Measurements from ENCODE around the gene NRAP.

Gene NRAP

GRCh38 chr10:113663908-113664307 is at the start of gene NRAP:
Gene NRAP, minus strand, starts transcription at chr10:113664041. Its CDS starts 159 bp downstream, at chr10:113663882.
- DNase-seq (ENCODE audit: low spot score): no peak

GRCh38 chr10:113713640-113713982 is 49.8 kb upstream of the NRAP start:
- no peak for DNase-seq (ENCODE audit: low spot score)

GRCh38 chr10:113712755-113713639 is 49.2 kb upstream of the NRAP start:
- DNase-seq (ENCODE audit: low spot score): no peak

- no peak for DNase-seq (ENCODE audit: low spot score)
Observed at GRCh38 chr10:113712024-113712423, 48.2 kb upstream of the NRAP start.

GRCh38 chr10:113711142-113711541 is 47.3 kb upstream of the NRAP start:
- no peak for DNase-seq (ENCODE audit: low spot score)

- DNase-seq (ENCODE audit: low spot score): no peak
Observed at GRCh38 chr10:113709221-113709838, 45.5 kb upstream of the NRAP start.

GRCh38 chr10:113708640-113709039 is 44.8 kb upstream of the NRAP start:
- no peak for DNase-seq (ENCODE audit: low spot score)

- no peak for DNase-seq (ENCODE audit: low spot score)
Observed at GRCh38 chr10:113706623-113707022, 42.8 kb upstream of the NRAP start.

- no peak for DNase-seq (ENCODE audit: low spot score)
Observed at GRCh38 chr10:113705344-113705652, 41.5 kb upstream of the NRAP start.

- peak; percentile 36 for DNase-seq (ENCODE audit: low spot score)
Observed at GRCh38 chr10:113704637-113705343, 40.9 kb upstream of the NRAP start.

GRCh38 chr10:113697595-113697994 is 33.8 kb upstream of the NRAP start:
- DNase-seq (ENCODE audit: low spot score): no peak

- DNase-seq (ENCODE audit: low spot score): no peak
Observed at GRCh38 chr10:113695691-113696090, 31.9 kb upstream of the NRAP start.

GRCh38 chr10:113693348-113693747 is 29.5 kb upstream of the NRAP start:
- no peak for DNase-seq (ENCODE audit: low spot score)

- DNase-seq (ENCODE audit: low spot score): no peak
Observed at GRCh38 chr10:113692271-113692670, 28.4 kb upstream of the NRAP start.

GRCh38 chr10:113691381-113691780 is 27.5 kb upstream of the NRAP start:
- no peak for DNase-seq (ENCODE audit: low spot score)

GRCh38 chr10:113690749-113691148 is 26.9 kb upstream of the NRAP start:
- DNase-seq (ENCODE audit: low spot score): no peak

GRCh38 chr10:113689574-113689973 is 25.7 kb upstream of the NRAP start:
- DNase-seq (ENCODE audit: low spot score): no peak

- no peak for DNase-seq (ENCODE audit: low spot score)
Observed at GRCh38 chr10:113689057-113689456, 25.2 kb upstream of the NRAP start.

- DNase-seq (ENCODE audit: low spot score): no peak
Observed at GRCh38 chr10:113687037-113687436, 23.2 kb upstream of the NRAP start.

GRCh38 chr10:113686028-113686427 is 22.2 kb upstream of the NRAP start:
- DNase-seq (ENCODE audit: low spot score): no peak

- no peak for DNase-seq (ENCODE audit: low spot score)
Observed at GRCh38 chr10:113683300-113683699, 19.5 kb upstream of the NRAP start.

GRCh38 chr10:113681533-113682470 is 18.0 kb upstream of the NRAP start:
- DNase-seq (ENCODE audit: low spot score): no peak

Data from D341Med (cell line).